Skin of body (tissue), 3 donors: Measurements from ENCODE around the gene UGGT1. TPM values are rescaled to one million over a fixed set of nuclear protein-coding genes. Genes with fewer than 3 reads are reported as not detected.

Experiments
- DNase-seq: peaks from one replicate; lab custom pipeline; 2025; lab: John Stamatoyannopoulos, UW
- small RNA-seq: library from RNA; depleted of rRNA; stranded (forward); fragments of <200 nt; gene quantifications from one replicate; pipeline ENCODE3, GENCODE V24; 2014; ENCODE audit warnings: low replicate concordance
- total RNA-seq: library from RNA; depleted of rRNA; stranded (reverse); fragments of >200 nt; gene quantifications from one replicate; pipeline ENCODE4 v1.2.3, GENCODE V29; 2014

The UGGT1 gene
- total RNA-seq, 1 donor from 2014 or later, result 30.9 TPM

DNA sequence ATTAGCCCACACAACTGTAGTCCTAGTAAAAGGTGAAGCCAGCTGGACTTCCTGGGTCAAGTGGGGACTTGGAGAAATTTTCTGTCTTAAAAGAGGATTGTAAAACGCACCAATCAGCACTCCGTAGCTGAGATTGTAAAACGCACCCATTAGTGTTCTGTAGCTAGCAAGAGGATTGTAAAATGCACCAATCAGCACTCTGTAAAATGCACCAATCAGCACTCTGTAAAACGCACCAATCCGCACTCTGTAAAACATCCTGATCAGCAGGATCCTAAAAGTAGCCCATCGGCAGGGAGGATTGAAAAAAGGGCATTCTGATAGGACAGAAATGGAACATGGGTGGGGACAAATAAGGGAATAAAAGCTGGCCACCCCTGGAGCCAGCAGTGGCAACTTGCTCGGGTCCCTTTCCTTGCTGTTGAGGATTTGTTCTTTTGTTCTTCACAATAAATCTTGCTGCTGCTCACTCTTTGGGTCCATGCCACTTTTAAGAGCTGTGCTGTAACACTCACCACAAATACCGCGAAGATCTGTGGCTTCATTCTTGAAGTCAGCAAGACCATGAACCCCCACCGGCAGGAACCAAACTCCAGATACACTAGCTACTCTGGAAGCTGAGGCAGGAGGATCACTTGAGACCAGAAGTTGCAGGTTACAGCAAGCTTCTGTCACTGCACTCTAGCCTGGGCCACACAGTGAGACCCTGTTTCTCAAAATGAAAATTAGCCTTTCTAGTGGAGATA lies 125.1 kb downstream of the UGGT1 start:
- no peak for DNase-seq

DNA sequence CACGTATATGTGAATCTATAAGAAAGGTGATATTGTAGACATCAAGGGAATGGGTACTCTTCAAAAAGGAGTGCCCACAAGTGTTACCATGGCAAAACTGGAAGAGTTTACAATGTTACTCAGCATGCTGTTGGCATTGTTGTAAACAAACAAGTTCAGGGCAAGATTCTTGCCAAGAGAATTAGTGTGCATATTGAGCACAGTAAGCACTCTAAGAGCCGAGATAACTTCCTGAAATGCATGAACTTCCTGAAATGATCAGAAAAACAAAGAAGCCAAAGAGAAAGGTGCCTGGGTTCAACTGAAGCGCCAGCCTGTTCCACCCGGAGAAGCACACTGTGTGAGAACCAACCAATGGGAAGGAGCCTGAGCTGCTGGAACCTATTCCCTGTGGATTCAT lies 126.7 kb downstream of the UGGT1 start:
- no peak for DNase-seq

DNA sequence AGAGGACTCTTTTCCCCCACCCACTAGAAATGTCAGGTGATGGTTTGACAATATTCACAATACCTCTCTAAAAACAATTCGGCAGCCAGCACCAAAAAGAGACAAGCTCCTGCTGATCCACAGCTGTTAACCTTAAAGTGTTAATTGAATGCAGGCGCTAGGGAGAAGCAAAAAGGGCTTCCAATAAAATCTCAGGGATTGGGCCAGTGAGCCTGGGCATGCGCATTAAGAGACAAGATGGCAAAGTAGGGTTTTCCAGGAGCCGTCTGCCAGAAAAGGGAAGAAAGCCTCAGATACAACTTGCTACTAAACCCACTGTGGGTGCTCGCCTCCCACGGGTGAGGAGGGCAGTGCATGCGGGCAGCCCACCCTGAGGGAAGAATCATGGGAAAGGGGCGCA lies 128.9 kb downstream of the UGGT1 start:
- peak; percentile 10 for DNase-seq

DNA sequence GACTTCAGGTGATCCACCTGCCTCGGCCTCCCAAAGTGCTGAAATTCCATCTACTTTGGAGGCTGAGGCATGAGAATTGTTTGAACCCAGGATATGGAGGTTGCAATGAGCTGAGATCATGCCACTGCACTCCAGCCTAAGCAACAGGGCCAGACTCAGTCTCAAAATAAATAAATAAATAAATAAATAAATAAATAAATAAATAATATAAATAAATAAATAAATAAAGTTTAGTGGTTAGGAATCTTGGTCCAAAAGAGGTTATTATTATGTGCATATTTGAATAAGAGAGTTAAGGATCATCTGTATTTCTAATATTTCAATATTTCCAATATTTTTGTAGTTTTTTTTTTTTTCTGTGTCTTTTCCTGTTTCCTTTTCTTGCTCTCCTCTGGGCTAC lies 136.9 kb downstream of the UGGT1 start:
- DNase-seq, result no peak

DNA sequence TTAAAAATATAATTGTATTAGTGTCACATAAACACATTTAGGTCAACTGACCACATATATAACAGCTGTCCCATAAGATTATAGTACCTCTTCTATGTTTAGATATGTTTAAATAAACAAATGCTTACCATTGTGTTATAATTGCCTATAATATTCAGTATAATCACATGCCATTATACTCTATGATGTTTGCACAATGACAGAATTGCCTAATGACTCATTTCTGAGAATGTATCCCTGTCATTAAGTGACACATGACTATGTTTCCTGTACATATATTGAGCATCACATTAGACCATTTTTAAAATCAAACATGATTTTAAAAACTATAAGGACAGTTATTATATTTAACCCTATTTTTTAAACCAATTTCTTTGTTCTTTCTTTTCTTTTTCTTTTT lies 137.9 kb downstream of the UGGT1 start:
- DNase-seq, result no peak

DNA sequence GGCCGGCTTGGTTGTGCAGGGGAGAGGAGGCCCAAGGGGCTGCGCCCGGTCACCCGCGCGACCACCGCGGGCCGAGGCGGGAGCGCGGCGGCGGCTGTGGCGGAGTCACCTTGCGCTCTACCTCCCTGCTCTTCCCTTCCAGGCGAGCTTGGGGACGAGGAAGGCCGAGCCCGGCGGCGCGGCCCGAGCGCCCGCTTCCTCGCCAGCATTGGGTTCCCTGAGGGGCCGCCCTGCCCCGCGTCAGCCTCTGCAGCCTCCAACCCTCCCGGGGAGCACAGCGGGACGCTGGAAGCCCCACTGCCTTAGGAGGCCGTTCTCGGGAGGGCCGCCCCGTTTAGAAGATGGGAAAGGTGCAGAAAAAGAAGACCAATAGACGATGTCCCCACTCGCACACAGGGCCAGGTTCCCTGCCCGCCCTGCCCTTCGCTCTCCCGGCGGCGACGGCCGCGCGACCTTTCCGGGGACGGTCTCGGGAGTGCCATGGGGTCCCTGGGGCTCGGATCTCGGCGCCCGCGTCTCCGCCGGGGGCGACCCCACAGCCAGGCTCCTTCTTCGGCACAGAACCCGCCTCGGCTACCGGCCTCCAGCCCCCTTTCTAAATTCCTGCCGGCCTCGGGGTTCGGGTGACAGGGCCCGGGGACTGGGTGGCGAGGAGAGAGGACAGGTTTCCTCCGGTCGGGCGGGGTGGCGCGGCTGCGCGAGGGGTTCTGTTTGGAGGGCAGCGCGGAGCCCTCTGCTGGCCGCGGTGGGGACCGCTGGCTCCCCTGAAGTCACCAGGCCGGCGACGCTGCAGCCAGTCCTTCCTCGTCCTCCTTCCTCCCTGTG lies 142.2 kb downstream of the UGGT1 start:
- DNase-seq, result peak; percentile 21

DNA sequence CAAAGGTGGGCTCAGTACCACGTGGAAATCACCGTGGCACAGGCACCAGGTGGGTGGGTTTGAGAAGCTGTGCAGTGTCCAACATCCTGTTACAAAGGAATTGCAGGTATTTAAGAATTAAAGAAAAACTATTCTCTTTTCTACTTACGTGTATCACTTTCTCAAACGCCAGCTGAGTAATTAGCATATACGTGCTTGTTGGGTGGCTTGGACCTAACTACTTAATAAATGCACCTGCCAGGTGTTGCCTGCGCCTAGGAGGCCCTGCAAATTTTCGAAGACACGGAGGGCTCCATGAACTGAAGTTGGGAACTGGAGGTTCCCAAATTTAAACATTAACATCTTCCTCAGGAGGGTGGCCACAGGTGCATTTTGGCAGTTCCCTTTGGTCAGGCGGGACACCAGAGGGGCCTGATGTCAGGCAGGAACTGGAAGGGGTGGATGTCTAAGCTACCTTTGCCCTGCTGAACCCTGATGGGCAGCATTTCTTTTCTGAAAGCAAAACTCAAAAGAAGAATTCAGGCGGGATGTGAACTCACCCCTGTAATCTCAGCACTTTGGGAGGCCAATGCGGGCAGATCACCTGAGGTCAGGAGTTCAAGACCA lies 142.9 kb downstream of the UGGT1 start:
- DNase-seq, result no peak

DNA sequence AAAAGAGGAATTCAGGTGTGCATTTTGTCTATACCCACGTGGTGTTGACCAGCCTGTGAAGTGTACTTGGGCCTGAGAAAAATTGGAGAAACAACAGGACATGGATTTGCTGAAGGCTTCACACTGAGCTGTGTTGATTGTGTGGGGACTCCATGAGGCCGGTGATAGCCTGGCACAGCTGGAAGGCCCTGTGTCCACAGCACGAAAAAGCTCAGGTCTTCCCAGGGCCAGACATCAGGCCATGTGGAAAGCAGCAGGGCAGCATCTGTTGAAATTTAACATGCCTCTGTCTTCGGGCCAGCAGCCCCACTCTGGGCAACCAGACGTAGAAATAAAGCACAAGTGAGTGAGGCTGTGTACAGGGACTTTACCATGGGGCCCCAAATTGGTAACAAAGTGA lies 143.6 kb downstream of the UGGT1 start:
- no peak for DNase-seq

DNA sequence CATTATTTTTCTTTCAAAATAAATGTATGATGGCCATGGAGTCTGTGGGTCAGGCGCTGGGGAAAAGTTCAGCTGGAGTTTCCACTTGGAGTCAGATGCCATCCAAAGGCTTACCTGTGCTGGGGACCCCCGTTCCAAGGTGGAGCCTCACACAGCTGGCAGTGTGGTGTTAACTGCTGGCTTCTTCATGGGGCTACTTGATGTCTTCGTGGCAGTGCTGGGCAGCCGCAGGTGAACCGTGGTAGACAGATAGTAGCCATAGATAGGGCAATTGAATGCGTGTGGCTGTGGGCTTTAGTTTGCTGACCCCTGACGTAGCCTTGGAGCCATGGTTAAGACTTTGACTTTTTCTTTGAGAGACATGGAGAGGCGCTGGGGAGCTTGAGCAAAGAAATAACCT lies 144.6 kb downstream of the UGGT1 start:
- no peak for DNase-seq

DNA sequence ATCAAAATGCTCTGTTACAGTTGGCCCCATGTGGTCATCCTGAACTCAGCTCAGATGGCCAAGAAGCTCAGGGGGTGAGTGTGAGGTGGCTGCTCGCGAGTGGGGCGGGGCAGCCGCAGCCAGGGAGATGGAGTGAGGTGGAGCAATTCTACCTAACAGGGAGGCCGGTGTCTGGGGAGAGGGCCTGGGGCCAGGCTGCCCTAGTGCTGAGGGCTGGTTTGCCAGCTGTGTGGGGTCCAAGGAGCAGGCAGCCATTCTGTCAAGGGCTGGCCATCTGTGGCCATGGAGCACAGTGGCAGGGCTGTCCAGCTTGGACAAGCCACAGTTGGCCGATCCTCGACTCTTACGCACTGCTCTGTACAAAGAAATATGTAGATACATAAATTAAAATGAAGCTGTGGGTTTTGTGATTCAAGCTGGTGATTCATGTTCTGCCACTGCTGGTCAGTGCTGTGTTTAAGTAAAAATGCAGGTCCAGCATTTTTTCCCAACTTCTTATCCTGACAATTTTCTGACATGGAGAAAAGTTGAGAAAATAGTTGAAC lies 145.6 kb downstream of the UGGT1 start:
- DNase-seq, result no peak

DNA sequence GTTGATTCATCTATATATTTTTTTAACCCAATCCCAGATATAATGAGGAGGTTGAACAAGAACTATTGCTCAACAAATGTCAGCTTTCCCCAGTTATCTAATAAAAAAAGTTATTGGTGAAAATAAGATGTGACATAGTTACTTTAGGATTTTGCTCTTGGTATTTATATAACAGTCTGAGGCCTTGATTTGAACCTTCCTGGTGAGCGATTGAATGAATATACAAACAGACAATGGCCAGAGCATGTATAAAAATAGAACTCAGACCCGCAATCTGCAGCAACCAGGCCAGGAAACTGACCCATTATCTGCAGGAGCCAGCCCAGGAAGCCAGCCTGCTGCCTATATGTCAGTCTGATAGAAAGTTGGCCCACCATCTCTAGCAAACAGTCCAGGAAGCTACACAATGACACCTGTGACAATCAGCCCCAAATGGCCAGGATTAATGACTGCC lies 146.1 kb downstream of the UGGT1 start:
- no peak for DNase-seq

DNA sequence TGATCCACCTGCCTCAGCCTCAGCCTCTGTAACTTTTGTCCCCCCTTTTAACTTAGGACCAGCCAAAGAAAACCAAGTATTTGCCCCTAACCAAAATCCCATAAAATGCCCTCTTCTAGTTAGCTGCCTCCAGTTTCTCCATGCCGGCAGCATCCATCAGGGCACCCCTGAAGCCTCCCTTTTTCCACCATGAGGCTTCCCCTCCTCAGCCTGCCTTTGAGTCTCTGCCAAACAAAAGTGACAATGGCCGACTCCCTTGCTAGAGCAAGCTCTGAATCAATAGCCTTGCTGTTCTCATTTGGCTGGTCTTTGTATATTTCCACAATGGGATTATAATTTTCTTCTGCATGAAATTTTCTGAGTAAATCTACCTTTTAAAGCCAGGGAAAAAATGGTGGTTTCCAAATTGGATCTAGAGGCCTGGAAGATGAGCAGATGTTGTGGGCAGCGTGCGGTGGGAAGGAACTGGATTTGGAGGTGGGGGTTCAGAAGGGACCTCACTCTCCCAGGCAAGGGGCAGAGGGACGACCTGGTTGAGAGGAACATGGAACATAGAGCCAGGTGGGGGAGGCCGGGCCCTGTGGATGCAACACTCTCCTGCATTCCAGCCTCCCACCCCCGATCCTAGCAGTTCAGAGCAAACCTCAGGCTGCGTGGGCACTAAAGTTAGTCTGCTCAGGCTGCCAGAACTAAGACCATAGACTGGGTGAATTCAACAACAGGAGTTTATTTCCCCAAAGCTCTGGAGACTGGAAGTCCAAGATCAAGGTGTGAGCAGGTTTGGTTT lies 147.1 kb downstream of the UGGT1 start:
- no peak for DNase-seq

DNA sequence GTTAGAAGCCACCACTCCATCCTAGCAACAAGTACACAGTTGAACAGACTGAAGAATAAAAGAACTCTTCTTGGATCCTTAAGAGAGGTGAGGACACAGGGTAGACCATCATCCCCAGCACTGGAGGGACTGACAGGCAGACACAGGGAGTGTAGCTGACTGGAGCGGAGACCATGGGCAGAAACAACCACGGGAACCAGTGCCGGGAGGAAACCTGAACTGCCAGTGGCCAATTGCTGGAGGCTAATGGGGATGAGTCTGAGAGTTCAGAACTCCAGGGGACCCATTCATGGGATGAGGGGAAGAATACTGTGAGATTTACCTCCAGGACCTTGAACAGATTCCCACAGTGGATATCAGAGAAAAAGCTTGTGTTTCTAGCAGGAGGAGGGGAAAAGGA lies 150.9 kb downstream of the UGGT1 start:
- DNase-seq, result no peak

Small RNA genes lying within 50 kb of the gene (small RNA-seq; reads per million reads assigned to genes)
- not detected for gene AC108059.2
- gene AC108059.3, result not detected
- not detected for gene DYNLT3P2
- not detected for gene RF00019

Other genes starting within 250 kb of the UGGT1 start
- 18.8 TPM for gene POLR2D, start 233.0 kb upstream of the UGGT1 start, total RNA-seq
- 12.1 TPM for gene AMMECR1L, start 205.2 kb upstream of the UGGT1 start, total RNA-seq
- gene SAP130, start 63.1 kb upstream of the UGGT1 start, total RNA-seq, result 4.9 TPM
- gene HS6ST1, start 227.7 kb downstream of the UGGT1 start, total RNA-seq, result 25.2 TPM